ENCODE results near the gene LTB4R. TPM values are rescaled to one million over a fixed set of nuclear protein-coding genes. Genes with fewer than 3 reads are reported as not detected.

Gene LTB4R
- total RNA-seq, 1 donor from 2014 or later, result 5.3 TPM

- H3K27ac Mint-ChIP-seq (ENCODE audit: unreplicated experiment), result peak within 1 kb of the TSS; percentile 94
- H3K4me3 Mint-ChIP-seq, result peak within 1 kb of the TSS; percentile 97
- no peaks in the 10 kb centered on the region for H3K27me3 Mint-ChIP-seq (ENCODE audit: low read depth)
- TF ChIP-seq CTCF (conservative IDR thresholded peaks at IDR 0.05), result no peak
- peaks cover 2% of the 10 kb centered on the region for H3K36me3 Mint-ChIP-seq (ENCODE audit: low read depth)
- DNase-seq (ENCODE audit: low read depth, low spot score), result peak; percentile 89
- peaks cover 32% of the 10 kb centered on the region for H3K4me1 Mint-ChIP-seq
- H3K9me3 Mint-ChIP-seq, result no peaks in the 10 kb centered on the region
Observed at GRCh38 chr14:24299255-24300191, 11.8 kb upstream of the LTB4R start, which contains the start of the genes DHRS1 and NOP9. TSS of gene DHRS1 (minus strand) at chr14:24299780. CDS start at chr14:24299106, 674 bp downstream. TSS of gene NOP9 (plus strand) at chr14:24299850. CDS start at chr14:24299955, 105 bp downstream.

GRCh38 chr14:24300326-24300980 is 10.8 kb upstream of the LTB4R start:
- Mint-ChIP-seq H3K9me3 (no peaks in the 10 kb centered on the region), H3K4me3 (peak overlapping the region; percentile 97), H3K27ac (ENCODE audit: unreplicated experiment) (peak overlapping the region; percentile 72), H3K4me1 (peaks cover 32% of the 10 kb centered on the region), H3K27me3 (ENCODE audit: low read depth) (no peaks in the 10 kb centered on the region), H3K36me3 (ENCODE audit: low read depth) (peaks cover 2% of the 10 kb centered on the region)
- DNase-seq (ENCODE audit: low read depth, low spot score), result no peak
- TF ChIP-seq CTCF (conservative IDR thresholded peaks at IDR 0.05), result no peak

GRCh38 chr14:24304019-24304387 is 7.3 kb upstream of the LTB4R start:
- Mint-ChIP-seq H3K9me3 (no peaks in the 10 kb centered on the region), H3K36me3 (ENCODE audit: low read depth) (peaks cover 5% of the 10 kb centered on the region), H3K27ac (ENCODE audit: unreplicated experiment) (no peak overlapping the region)

GRCh38 chr14:24307156-24307574 is 4.1 kb upstream of the LTB4R start:
- Mint-ChIP-seq H3K4me3 (no peak overlapping the region), H3K27me3 (ENCODE audit: low read depth) (no peaks in the 10 kb centered on the region), H3K9me3 (no peaks in the 10 kb centered on the region), H3K4me1 (peaks cover 5% of the 10 kb centered on the region), H3K36me3 (ENCODE audit: low read depth) (peaks cover 3% of the 10 kb centered on the region), H3K27ac (ENCODE audit: unreplicated experiment) (no peak overlapping the region)
- no peak for TF ChIP-seq CTCF (conservative IDR thresholded peaks at IDR 0.05)
- no peak for DNase-seq (ENCODE audit: low read depth, low spot score)

More at GRCh38 chr14:24304019-24304387, 7.3 kb upstream of the LTB4R start:
- H3K4me1 Mint-ChIP-seq, result peaks cover 22% of the 10 kb centered on the region
- DNase-seq (ENCODE audit: low read depth, low spot score), result no peak
- TF ChIP-seq CTCF (conservative IDR thresholded peaks at IDR 0.05), result no peak
- H3K27me3 Mint-ChIP-seq (ENCODE audit: low read depth), result no peaks in the 10 kb centered on the region
- no peak overlapping the region for H3K4me3 Mint-ChIP-seq

- Mint-ChIP-seq H3K27ac (ENCODE audit: unreplicated experiment) (no peak within 1 kb of the TSS), H3K4me1 (peaks cover 5% of the 10 kb centered on the region), H3K36me3 (ENCODE audit: low read depth) (peaks cover 3% of the 10 kb centered on the region), H3K27me3 (ENCODE audit: low read depth) (no peaks in the 10 kb centered on the region), H3K9me3 (no peaks in the 10 kb centered on the region), H3K4me3 (peak within 1 kb of the TSS; percentile 38)
- peak; percentile 71 for DNase-seq (ENCODE audit: low read depth, low spot score)
- TF ChIP-seq CTCF (conservative IDR thresholded peaks at IDR 0.05), result peak; percentile 91
Observed at GRCh38 chr14:24307575-24308341, 3.5 kb upstream of the LTB4R start, which contains the start of gene CIDEB. TSS of gene CIDEB (minus strand) at chr14:24307977. CDS start at chr14:24307858, 119 bp downstream.
